ENCODE measurements around the gene HHAT.

- TF ChIP-seq CTCF (conservative IDR thresholded peaks at IDR 0.05; ENCODE audit: low read length) (no peak), EZH2phosphoT487 (IDR thresholded peaks at IDR 0.05; ENCODE audit: borderline replicate concordance, low read depth, low read length) (no peak)
Observed at GRCh38 chr1:210724768-210725167, 396.1 kb downstream of the HHAT start.
